ENCODE data around the gene ART1. TPM values are rescaled to one million over a fixed set of nuclear protein-coding genes. Genes with fewer than 3 reads are reported as not detected.

ART1 gene
- total RNA-seq, 1 donor from 2014 or later = not detected

DNA sequence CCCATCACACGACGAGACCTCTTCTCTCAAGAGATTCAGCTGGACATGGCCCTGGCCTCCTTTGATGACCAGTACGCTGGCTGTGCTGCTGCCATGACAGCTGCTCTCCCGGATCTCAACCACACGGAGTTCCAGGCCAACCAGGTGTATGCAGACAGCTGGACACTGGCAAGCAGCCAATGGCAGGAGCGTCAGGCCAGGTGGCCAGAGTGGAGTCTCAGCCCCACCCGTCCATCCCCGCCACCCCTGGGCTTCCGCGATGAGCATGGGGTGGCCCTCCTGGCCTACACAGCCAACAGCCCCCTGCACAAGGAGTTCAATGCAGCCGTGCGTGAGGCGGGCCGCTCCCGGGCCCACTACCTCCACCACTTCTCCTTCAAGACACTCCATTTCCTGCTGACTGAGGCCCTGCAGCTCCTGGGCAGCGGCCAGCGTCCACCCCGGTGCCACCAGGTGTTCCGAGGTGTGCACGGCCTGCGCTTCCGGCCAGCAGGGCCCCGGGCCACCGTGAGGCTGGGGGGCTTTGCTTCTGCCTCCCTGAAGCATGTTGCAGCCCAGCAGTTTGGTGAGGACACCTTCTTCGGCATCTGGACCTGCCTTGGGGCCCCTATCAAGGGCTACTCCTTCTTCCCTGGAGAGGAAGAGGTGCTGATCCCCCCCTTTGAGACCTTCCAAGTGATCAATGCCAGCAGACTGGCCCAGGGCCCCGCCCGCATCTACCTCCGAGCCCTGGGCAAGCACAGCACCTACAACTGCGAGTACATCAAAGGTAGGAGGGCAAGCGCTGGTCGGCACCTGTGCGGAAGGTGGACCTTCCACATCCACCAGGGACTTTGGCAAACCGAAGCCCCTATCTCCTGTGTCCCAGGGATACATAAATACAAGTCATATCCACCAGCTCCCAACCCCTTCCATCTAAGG is 14.9 kb downstream of the ART1 start:
- H3K27ac Mint-ChIP-seq = no peak overlapping the region
- intact Hi-C loops (cut with micrococcal nuclease) = no loop called here

DNA sequence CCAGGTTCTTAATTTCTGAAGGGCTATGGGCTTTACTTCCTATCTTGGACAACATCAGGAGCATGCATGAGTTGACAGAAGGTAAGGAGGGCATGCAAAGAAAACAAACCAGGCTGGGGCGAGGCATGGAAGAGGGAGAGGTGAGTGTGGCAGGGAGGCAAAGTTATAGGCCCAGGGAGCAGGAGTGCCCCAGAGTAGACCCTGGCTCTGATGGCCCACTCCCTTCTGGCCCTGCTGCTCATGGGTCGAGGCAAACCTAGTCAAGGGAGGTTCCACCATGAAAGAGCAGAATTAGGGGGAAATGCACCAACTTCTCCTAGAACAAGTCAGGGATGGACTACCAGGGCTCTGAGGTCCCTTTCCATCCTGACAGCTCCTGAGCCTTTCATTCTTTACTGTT is 16.0 kb downstream of the ART1 start:
- Mint-ChIP-seq H3K4me1 (ENCODE audit: low read depth) (no peaks in the 10 kb centered on the region), H3K4me3 (ENCODE audit: low read depth) (no peak overlapping the region), H3K27ac (no peak overlapping the region), H3K36me3 (ENCODE audit: low read depth) (peaks cover 15% of the 10 kb centered on the region), H3K9me3 (no peaks in the 10 kb centered on the region), H3K27me3 (ENCODE audit: low read depth) (no peaks in the 10 kb centered on the region)
- intact Hi-C loops (cut with micrococcal nuclease) = no loop called here
- DNase-seq (ENCODE audit: low spot score) = no peak

More for the DNA sequence above, 14.9 kb downstream of the ART1 start:
- Mint-ChIP-seq H3K9me3 (no peaks in the 10 kb centered on the region), H3K4me1 (ENCODE audit: low read depth) (no peaks in the 10 kb centered on the region), H3K27me3 (ENCODE audit: low read depth) (peaks cover 2% of the 10 kb centered on the region), H3K4me3 (ENCODE audit: low read depth) (no peak overlapping the region), H3K36me3 (ENCODE audit: low read depth) (peaks cover 4% of the 10 kb centered on the region)
- DNase-seq (ENCODE audit: low spot score) = no peak

DNA sequence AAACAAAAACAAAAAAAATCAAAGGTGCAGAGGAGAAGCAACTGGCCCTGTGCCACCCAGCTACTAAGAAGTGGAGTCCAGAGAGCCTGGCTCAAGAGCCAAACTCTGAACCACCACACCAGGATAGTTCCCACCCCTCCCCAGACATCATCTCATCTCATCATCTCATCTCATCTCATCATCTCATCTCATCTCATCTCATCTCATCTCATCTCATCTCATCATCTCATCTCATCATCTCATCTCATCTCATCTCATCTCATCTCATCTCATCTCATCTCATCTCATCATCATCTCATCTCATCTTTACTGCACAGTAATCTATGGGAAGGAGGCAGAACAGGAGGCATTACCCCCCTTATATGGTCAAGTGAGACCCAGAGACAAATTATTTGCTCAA is 17.9 kb downstream of the ART1 start:
- Mint-ChIP-seq H3K4me3 (ENCODE audit: low read depth) (no peak overlapping the region), H3K36me3 (ENCODE audit: low read depth) (peaks cover 15% of the 10 kb centered on the region), H3K27ac (no peak overlapping the region), H3K9me3 (no peaks in the 10 kb centered on the region), H3K27me3 (ENCODE audit: low read depth) (no peaks in the 10 kb centered on the region), H3K4me1 (ENCODE audit: low read depth) (no peaks in the 10 kb centered on the region)
- intact Hi-C loops (cut with micrococcal nuclease) = no loop called here
- DNase-seq (ENCODE audit: low spot score) = no peak

DNA sequence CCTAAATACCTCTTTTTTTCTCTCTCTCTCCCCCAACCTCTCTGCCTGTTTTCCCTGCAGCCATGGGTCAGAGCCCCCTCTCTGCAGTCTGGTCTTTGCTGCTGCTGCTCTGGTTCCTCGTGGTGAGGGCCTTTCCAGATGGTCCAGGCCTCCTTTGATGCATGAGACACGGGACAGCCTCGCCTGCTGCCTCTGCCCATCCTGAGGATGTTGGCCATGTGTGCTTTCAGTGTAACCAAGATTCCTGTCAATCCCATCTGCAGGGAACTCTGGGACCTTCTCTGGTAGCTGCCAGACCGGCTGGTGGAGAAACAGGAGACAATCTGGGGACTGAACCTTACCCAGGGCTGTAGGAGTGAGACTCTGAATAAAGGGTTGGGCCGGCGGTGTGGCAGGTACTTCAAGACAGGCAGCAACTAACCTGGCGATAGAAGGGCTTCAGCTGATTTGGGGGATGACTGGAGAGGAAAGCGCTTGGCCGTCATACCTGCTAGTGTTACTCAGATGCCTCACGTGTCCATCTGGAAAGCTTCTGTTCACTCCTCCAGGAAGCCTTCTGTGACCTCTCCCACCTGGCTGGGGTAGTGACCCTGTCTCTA is 19.2 kb downstream of the ART1 start:
- H3K9me3 Mint-ChIP-seq = no peaks in the 10 kb centered on the region
- no peaks in the 10 kb centered on the region for H3K27me3 Mint-ChIP-seq (ENCODE audit: low read depth)
- H3K4me1 Mint-ChIP-seq (ENCODE audit: low read depth) = no peaks in the 10 kb centered on the region
- no peak for DNase-seq (ENCODE audit: low spot score)
- H3K36me3 Mint-ChIP-seq (ENCODE audit: low read depth) = peaks cover 15% of the 10 kb centered on the region
- intact Hi-C loops (cut with micrococcal nuclease) = no loop called here
- H3K4me3 Mint-ChIP-seq (ENCODE audit: low read depth) = no peak overlapping the region
- H3K27ac Mint-ChIP-seq = no peak overlapping the region

DNA sequence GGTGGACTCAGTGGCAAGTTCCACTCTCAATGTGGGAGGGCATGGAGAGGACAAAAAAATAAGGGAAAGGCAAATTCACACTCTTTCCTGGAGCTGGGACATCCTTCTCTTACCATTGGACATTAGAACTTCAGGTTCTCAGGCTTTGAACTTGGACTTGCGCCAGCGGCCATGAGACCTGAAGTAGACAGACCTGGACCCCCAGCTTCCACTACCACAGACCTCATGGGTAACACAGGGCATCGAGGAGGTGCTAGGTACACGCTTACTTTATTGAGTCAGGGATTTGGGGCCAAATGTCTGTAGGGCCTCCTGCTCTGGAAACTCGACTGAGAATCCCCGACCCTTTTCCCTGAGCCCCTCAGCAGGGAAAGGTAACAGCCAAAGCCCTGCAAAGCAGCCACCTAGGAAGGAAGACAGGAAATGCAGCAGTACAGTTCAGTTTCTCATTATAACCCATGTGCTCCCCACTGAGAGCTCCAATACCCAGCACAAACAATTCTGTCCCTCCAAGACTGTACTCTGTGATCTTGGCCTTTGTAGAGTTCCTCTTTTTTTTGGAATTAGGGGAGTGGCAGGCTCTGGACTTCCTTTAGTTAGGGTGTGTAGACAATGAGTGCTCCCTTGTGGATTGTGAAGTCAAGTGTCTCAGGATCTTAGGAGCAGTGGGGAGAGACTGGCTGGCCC is 20.6 kb downstream of the ART1 start:
- Mint-ChIP-seq H3K4me3 (ENCODE audit: low read depth) (no peak overlapping the region), H3K4me1 (ENCODE audit: low read depth) (no peaks in the 10 kb centered on the region), H3K9me3 (no peaks in the 10 kb centered on the region), H3K27ac (no peak overlapping the region), H3K36me3 (ENCODE audit: low read depth) (peaks cover 18% of the 10 kb centered on the region), H3K27me3 (ENCODE audit: low read depth) (no peaks in the 10 kb centered on the region)
- no peak for DNase-seq (ENCODE audit: low spot score)
- intact Hi-C loops (cut with micrococcal nuclease) = no loop called here

DNA sequence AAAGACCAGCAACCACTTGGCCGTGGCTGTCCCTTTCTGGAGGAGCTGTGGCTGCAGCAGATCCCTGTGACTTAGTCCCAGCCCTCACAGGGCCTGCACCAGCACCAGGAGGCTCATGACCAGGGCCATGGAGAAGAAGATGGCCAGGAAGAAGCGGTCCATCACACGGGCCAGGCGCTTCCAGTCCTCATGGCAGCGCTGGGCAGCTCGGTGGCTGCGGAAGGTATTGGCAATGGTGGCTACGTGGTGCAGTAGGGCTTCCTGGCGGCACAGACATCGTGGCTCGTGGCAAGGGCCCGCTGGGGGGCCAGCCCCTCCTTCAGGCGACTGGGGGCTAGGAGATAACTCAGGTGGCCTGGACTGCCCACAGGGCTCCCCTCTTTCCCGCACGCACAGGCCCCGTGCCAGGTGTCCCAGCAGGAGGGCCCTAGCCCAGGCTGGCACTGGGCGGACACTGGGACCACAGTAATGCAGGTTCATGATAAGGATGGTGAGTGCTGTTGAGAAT is 21.1 kb downstream of the ART1 start:
- no peak overlapping the region for H3K4me3 Mint-ChIP-seq (ENCODE audit: low read depth)
- no peak overlapping the region for H3K27ac Mint-ChIP-seq
- H3K36me3 Mint-ChIP-seq (ENCODE audit: low read depth) = peaks cover 23% of the 10 kb centered on the region
- no peaks in the 10 kb centered on the region for H3K9me3 Mint-ChIP-seq
- H3K27me3 Mint-ChIP-seq (ENCODE audit: low read depth) = no peaks in the 10 kb centered on the region
- intact Hi-C loops (cut with micrococcal nuclease) = no loop called here
- no peak for DNase-seq (ENCODE audit: low spot score)
- no peaks in the 10 kb centered on the region for H3K4me1 Mint-ChIP-seq (ENCODE audit: low read depth)

DNA sequence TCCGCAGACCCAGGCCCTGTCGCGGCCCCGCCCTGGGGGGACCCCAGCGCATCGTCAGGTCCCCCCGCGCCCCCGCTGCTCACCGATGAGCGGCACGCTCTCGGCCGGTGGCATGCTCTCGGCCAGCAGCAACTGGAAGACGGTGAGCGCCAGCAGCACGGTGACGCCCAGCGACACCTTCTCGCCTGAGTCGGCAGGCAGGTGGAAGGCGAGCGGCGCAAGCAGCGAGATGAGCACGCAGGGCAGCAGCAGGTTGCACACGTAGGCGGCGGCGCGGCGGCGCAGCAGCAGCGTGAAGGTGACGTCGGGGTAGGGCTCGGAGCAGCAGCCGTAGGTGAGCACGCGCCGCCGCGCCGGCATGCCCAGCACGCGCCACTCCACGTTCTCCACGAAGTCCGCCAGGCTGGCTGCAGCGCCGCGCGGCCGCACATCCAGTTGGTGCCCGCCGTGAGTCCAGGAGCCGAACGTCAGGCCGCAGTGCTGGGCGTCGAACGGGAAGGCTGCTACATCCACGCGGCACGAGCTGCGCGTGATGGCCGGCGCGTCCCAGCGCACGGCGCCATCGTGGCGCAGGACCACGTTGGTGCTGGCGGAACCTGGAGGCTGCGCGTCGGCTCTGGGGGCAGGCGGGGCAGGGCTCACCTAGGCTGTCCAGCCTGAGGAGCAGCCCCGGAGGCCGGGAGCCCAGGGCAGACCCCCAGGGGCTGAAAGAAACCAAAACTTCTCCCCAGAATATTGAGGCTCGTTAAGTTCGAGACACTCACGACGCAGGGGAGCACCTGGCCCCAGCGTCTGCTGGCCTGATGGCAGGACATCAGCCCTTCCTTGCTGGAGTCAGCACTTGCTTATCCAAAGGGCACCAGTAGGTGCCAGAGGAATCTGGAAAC is 22.5 kb downstream of the ART1 start:
- intact Hi-C loops (cut with micrococcal nuclease) = no loop called here
- H3K27ac Mint-ChIP-seq = no peak overlapping the region
- H3K9me3 Mint-ChIP-seq = no peaks in the 10 kb centered on the region
- peaks cover 25% of the 10 kb centered on the region for H3K36me3 Mint-ChIP-seq (ENCODE audit: low read depth)
- H3K4me3 Mint-ChIP-seq (ENCODE audit: low read depth) = no peak overlapping the region
- H3K4me1 Mint-ChIP-seq (ENCODE audit: low read depth) = no peaks in the 10 kb centered on the region
- no peaks in the 10 kb centered on the region for H3K27me3 Mint-ChIP-seq (ENCODE audit: low read depth)
- no peak for DNase-seq (ENCODE audit: low spot score)

DNA sequence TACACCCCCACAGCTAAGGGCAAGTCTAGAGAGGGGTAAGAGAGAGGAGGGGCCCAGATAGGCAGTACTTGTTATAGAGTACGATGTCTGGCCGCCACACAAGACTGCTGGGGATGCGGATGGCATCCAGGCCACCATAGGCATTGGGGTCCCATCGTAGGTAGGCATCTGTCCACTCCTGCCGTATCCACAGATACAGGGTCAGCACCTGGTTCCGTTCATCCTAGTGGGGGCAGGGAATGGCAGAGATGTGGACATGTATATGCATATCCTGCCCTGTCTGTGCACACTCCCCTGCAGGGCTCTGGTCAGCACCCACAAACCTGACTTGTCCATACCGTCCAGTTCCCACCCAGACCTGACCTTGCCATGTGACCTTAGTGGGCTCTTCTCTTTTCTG is 24.2 kb downstream of the ART1 start:
- Mint-ChIP-seq H3K9me3 (no peaks in the 10 kb centered on the region), H3K36me3 (ENCODE audit: low read depth) (peaks cover 37% of the 10 kb centered on the region)
- intact Hi-C loops (cut with micrococcal nuclease) = no loop called here

DNA sequence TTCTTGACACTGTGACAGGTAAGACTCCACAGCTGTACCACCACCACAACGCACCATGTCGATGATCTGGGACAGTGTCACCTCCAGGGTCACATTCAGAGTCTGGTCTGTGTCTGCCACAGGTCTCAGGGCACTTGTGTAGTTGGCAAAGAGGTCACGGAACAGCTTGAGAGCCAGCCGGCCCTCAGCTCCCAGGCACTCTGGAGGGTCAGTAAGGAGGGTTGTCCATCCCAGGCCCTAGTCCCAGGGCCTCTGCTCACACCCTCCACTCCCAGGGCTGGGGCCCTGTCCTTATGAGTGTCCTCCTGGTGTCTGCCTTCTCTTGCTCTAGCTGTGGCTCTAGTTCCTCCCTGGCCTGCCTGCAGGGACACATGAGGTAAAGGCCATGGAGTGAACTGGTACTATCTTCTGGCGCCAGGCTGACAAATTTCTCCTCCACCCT is 24.8 kb downstream of the ART1 start:
- no peak for DNase-seq (ENCODE audit: low spot score)
- Mint-ChIP-seq H3K36me3 (ENCODE audit: low read depth) (peaks cover 40% of the 10 kb centered on the region), H3K4me1 (ENCODE audit: low read depth) (no peaks in the 10 kb centered on the region), H3K27me3 (ENCODE audit: low read depth) (no peaks in the 10 kb centered on the region), H3K27ac (no peak overlapping the region), H3K9me3 (no peaks in the 10 kb centered on the region), H3K4me3 (ENCODE audit: low read depth) (no peak overlapping the region)
- intact Hi-C loops (cut with micrococcal nuclease) = no loop called here

More for the DNA sequence above, 24.2 kb downstream of the ART1 start:
- H3K27me3 Mint-ChIP-seq (ENCODE audit: low read depth) = no peaks in the 10 kb centered on the region
- no peaks in the 10 kb centered on the region for H3K4me1 Mint-ChIP-seq (ENCODE audit: low read depth)
- DNase-seq (ENCODE audit: low spot score) = no peak
- H3K4me3 Mint-ChIP-seq (ENCODE audit: low read depth) = no peak overlapping the region
- no peak overlapping the region for H3K27ac Mint-ChIP-seq

DNA sequence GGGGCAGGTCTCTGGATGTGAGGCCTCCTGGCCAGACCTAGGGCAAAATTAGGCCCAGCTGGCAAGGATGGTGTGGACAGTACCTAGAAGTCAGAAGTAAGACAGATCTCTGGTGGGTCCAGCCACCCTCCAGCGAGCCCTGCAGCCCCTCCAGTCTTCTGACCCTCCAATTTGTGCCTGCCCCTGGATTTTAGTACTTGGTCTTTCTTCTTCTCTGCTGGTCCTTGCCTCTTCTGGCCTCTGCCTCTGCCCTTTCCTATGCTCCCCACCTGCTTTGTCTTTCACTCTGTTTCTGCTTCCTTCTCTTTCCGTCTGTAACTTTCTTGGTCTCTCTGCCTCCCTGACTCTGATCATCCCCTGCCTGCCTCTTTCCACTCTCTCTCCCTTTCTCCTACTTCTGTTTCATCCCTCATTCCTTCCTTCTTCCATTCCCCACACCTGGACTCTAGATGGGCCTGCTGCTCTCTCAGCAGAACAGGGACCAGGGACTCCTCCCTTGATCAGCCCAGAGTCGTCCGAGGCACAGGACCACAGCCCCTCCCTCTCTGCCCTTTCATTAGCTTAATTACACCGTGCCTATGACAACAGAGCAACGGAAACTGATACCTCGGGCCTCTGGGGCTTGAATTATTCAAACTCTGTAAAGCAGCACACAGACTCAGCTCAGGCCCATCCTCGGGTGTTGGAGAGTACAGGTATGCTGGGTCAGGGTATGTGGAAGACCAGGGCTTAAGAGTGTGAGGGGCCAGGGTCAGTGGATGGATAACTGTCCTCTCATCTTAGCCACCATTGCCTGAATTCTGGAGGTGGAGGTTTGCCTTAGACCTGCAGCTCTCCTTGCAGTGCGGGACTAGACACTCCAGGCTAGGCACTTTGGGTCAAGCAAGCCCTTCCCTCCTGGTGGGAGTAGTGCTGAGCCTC is 26.7 kb downstream of the ART1 start, which contains the start of gene CHRNA10:
TSS of gene CHRNA10 (minus strand) at position 51 of the 921 bp plus-strand sequence. CDS start 72 bp downstream, outside the sequence.
- H3K9me3 Mint-ChIP-seq = no peaks in the 10 kb centered on the region

DNA sequence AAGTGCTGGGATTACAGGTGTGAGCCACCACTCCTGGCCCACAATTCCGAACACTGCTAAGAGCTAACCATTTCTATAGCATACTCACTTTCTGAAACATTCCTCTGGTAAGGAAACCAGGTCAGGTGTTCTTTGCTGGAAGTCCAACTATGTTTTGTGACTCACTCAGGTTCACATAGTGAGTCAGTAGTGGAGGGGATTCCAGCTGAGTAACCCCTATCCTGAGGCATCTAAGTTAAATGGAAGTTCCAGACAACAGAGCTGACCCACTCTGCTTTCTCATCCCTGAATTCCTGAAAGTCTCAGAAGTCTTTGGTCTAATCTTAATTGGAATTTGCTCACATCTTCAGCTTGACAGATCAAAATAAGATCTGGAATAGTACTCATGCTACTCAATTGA is 29.3 kb downstream of the ART1 start:
- Mint-ChIP-seq H3K4me1 (ENCODE audit: low read depth) (no peaks in the 10 kb centered on the region), H3K27ac (no peak overlapping the region), H3K9me3 (no peaks in the 10 kb centered on the region), H3K27me3 (ENCODE audit: low read depth) (no peaks in the 10 kb centered on the region), H3K36me3 (ENCODE audit: low read depth) (peaks cover 67% of the 10 kb centered on the region), H3K4me3 (ENCODE audit: low read depth) (no peak overlapping the region)
- intact Hi-C loops (cut with micrococcal nuclease) = no loop called here
- DNase-seq (ENCODE audit: low spot score) = no peak

More for the DNA sequence above, 26.7 kb downstream of the ART1 start, which contains the start of gene CHRNA10:
- no peak within 1 kb of the TSS for H3K4me3 Mint-ChIP-seq (ENCODE audit: low read depth)
- intact Hi-C loops (cut with micrococcal nuclease) = no loop called here
- no peaks in the 10 kb centered on the region for H3K27me3 Mint-ChIP-seq (ENCODE audit: low read depth)
- DNase-seq (ENCODE audit: low spot score) = no peak
- H3K27ac Mint-ChIP-seq = no peak within 1 kb of the TSS
- H3K4me1 Mint-ChIP-seq (ENCODE audit: low read depth) = no peaks in the 10 kb centered on the region
- peaks cover 42% of the 10 kb centered on the region for H3K36me3 Mint-ChIP-seq (ENCODE audit: low read depth)
